DMS53 (cell line): Measurements from ENCODE around the gene TMEM44.

Source experiments
- DNase-seq: peaks from one replicate; lab custom pipeline; 2025; lab: John Stamatoyannopoulos, UW

The TMEM44 gene

GRCh38 chr3:194633349-194634004 is at the start of gene TMEM44:
TSS of gene TMEM44 (minus strand) at chr3:194633419. CDS start at chr3:194633215, 204 bp downstream.
- peak; percentile 90 for DNase-seq

GRCh38 chr3:194682694-194683310 is 49.6 kb upstream of the TMEM44 start:
- DNase-seq: peak; percentile 91

- DNase-seq: no peak
Observed at GRCh38 chr3:194682189-194682693, 49.0 kb upstream of the TMEM44 start.

GRCh38 chr3:194680888-194681615 is 47.8 kb upstream of the TMEM44 start:
- DNase-seq: no peak

- no peak for DNase-seq
Observed at GRCh38 chr3:194676471-194676870, 43.3 kb upstream of the TMEM44 start.

- no peak for DNase-seq
Observed at GRCh38 chr3:194675680-194676079, 42.5 kb upstream of the TMEM44 start.

GRCh38 chr3:194675081-194675640 is 41.9 kb upstream of the TMEM44 start:
- no peak for DNase-seq

GRCh38 chr3:194673761-194674160 is 40.5 kb upstream of the TMEM44 start:
- no peak for DNase-seq

GRCh38 chr3:194672876-194673275 is 39.7 kb upstream of the TMEM44 start:
- DNase-seq: peak; percentile 39

- DNase-seq: peak; percentile 97
Observed at GRCh38 chr3:194671900-194672808, 38.9 kb upstream of the TMEM44 start, which contains the start of gene LSG1. TSS of gene LSG1 (minus strand) at chr3:194672191. CDS start at chr3:194672162, 29 bp downstream.

- DNase-seq: peak; percentile 66
Observed at GRCh38 chr3:194671511-194671899, 38.3 kb upstream of the TMEM44 start.

- no peak for DNase-seq
Observed at GRCh38 chr3:194667363-194667762, 34.1 kb upstream of the TMEM44 start.

- DNase-seq: no peak
Observed at GRCh38 chr3:194664857-194665256, 31.6 kb upstream of the TMEM44 start.

- no peak for DNase-seq
Observed at GRCh38 chr3:194661946-194662345, 28.7 kb upstream of the TMEM44 start.

GRCh38 chr3:194661374-194661773 is 28.2 kb upstream of the TMEM44 start:
- DNase-seq: no peak

GRCh38 chr3:194659778-194660177 is 26.6 kb upstream of the TMEM44 start:
- no peak for DNase-seq

GRCh38 chr3:194658477-194659242 is 25.4 kb upstream of the TMEM44 start:
- no peak for DNase-seq

GRCh38 chr3:194657439-194657838 is 24.2 kb upstream of the TMEM44 start:
- no peak for DNase-seq

GRCh38 chr3:194654443-194654842 is 21.2 kb upstream of the TMEM44 start:
- no peak for DNase-seq

- DNase-seq: no peak
Observed at GRCh38 chr3:194647747-194648146, 14.5 kb upstream of the TMEM44 start.

- no peak for DNase-seq
Observed at GRCh38 chr3:194642769-194643168, 9.6 kb upstream of the TMEM44 start.
